Activated B cell treated with CpG ODN at 0.5 μM for 24 hours (primary cell): Measurements from ENCODE around the gene USH1G. TPM values are rescaled to one million over a fixed set of nuclear protein-coding genes. Genes with fewer than 3 reads are reported as not detected.

Experiments used
- ATAC-seq: fragments of 200-7000 bp; cut with Tn5 transposase; one replicate; pipeline ENCODE4 v1.10.0; 2021; ENCODE audit warnings: low read depth, mild to moderate bottlenecking, moderate library complexity
- CTCF ChIA-PET: fragments of 350-600 bp; sonication (Branson Sonifier 250); formaldehyde crosslinking; loops from one replicate; lab custom pipeline; 2021; ENCODE audit warnings: antibody characterized with exemption; lab: Charles Lee
- POLR2A ChIA-PET: fragments of 350-600 bp; sonication (Branson Sonifier 250); formaldehyde crosslinking; loops from one replicate; lab custom pipeline; 2021; ENCODE audit warnings: antibody characterized with exemption; lab: Charles Lee
- DNase-seq: peaks from one replicate; pipeline ENCODE4 v3.0.0; 2022
- H3K27ac Mint-ChIP-seq: one replicate; pipeline ENCODE4 v1.8.0; 2020; ENCODE audit warnings: mixed read lengths
- H3K27me3 Mint-ChIP-seq: one replicate; pipeline ENCODE4 v1.8.0; 2021; ENCODE audit warnings: mixed read lengths
- H3K36me3 Mint-ChIP-seq: one replicate; pipeline ENCODE4 v1.8.0; 2021; ENCODE audit warnings: low read depth, mixed read lengths
- H3K4me1 Mint-ChIP-seq: one replicate; pipeline ENCODE4 v1.8.0; 2021; ENCODE audit warnings: mixed read lengths
- H3K4me3 Mint-ChIP-seq: one replicate; pipeline ENCODE4 v1.8.0; 2020; ENCODE audit warnings: mild to moderate bottlenecking, mixed read lengths
- H3K9me3 Mint-ChIP-seq: one replicate; pipeline ENCODE4 v1.8.0; 2020; ENCODE audit warnings: mixed read lengths
- intact Hi-C: fragments of 100-400 bp; cut with micrococcal nuclease; formaldehyde crosslinking; loops from one replicate; pipeline ENCODE4 v1.15.1; 2024
- total RNA-seq: library from RNA; stranded (reverse); gene quantifications from 2 replicates; pipeline ENCODE4 v1.2.3, GENCODE V29; 2022
- TF ChIP-seq, protein P1 (sequence below): fragments of 200-600 bp; IDR thresholded peaks from one replicate; pipeline ENCODE4 v1.8.0; 2022; ENCODE audit warnings: antibody characterized with exemption, mild to moderate bottlenecking

USH1G gene
- total RNA-seq, 1 donor from 2014 or later, result not detected

DNA sequence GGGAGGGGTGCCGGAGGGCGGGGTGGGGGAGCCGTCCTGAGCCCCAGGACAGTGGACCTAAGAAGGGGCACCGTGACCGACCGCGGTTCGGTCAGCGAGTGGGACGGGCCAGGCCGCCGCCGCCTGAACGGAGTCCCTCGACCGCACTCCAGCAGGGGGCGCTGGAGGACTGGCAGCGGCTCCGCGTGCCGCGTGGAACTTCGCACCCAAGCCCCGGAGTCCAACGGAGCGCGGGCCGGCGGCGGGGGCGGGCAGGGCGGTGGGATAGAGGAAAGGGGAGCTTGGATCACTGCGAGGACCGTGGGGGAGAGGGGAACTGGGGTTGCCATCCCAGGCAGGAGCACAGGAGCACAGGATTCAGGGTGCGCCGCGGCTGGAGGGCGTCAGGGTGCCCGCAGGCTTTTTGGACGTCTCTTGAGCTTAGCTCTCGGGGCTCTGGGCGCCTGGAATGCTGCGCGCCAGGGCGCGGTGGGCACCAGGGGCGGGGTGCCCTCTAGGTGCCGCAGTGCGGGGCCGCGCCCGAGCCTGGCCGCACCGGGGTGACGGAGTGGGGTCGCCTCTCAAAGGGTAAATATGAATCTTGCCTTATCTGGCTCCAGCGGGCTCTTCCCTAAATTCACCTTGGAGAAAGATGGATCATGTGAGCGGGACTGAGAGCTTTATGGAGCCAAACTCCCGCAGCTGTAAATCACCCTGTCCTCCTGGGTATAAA is 639 bp upstream of the USH1G start:
- H3K27ac Mint-ChIP-seq, result no peak overlapping the region
- ATAC-seq (peak; percentile 67), DNase-seq (peak; percentile 68)
- TF ChIP-seq, protein P1, sequence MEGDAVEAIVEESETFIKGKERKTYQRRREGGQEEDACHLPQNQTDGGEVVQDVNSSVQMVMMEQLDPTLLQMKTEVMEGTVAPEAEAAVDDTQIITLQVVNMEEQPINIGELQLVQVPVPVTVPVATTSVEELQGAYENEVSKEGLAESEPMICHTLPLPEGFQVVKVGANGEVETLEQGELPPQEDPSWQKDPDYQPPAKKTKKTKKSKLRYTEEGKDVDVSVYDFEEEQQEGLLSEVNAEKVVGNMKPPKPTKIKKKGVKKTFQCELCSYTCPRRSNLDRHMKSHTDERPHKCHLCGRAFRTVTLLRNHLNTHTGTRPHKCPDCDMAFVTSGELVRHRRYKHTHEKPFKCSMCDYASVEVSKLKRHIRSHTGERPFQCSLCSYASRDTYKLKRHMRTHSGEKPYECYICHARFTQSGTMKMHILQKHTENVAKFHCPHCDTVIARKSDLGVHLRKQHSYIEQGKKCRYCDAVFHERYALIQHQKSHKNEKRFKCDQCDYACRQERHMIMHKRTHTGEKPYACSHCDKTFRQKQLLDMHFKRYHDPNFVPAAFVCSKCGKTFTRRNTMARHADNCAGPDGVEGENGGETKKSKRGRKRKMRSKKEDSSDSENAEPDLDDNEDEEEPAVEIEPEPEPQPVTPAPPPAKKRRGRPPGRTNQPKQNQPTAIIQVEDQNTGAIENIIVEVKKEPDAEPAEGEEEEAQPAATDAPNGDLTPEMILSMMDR, result no peak
- H3K27me3 Mint-ChIP-seq, result peaks cover 57% of the 10 kb centered on the region
- H3K36me3 Mint-ChIP-seq, result no peaks in the 10 kb centered on the region
- no peaks in the 10 kb centered on the region for H3K9me3 Mint-ChIP-seq
- POLR2A ChIA-PET, result interaction anchor here (1.2 kb wide), 1 partner anchor 23 kb away, joined by 3 read pairs; no protein-coding TSS in a partner anchor
- CTCF ChIA-PET, result interaction anchor here (1.1 to 1.7 kb wide), 2 partner anchors 34 to 37 kb away, joined by 4 to 5 read pairs; no protein-coding TSS in a partner anchor
- intact Hi-C loops, result loop anchor here (1.0 to 5.0 kb wide), 2 partner anchors 35 to 284 kb away; partner anchors contain the start of gene NUP85
- peak overlapping the region; percentile 63 for H3K4me3 Mint-ChIP-seq
- H3K4me1 Mint-ChIP-seq, result peaks cover 21% of the 10 kb centered on the region

DNA sequence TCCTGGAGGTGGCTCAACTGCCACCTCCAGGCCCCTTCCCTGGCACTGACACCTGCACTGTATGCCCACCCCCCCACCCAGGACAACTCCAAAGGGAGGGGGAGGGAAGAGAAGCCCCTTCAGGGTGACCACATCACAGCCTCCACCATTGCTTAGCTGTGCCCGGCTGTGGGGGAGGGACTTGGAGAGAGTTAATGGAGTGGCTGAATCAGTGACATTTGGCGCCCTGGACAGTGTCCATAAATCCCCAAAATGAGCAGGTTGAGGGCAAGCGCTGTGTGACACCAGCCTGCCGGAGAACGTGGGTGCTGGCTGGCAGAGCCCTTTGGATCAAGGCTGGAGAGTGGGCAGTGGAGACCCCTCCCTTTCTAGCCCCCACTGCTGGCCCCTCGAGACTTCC is 883 bp downstream of the USH1G start:
- intact Hi-C loops, result loop anchor here (5.0 kb wide), 1 partner anchor 285 kb away; the partner anchor contains the start of gene NUP85
- H3K4me3 Mint-ChIP-seq, result no peak overlapping the region
- DNase-seq (no peak), ATAC-seq (no peak)
- TF ChIP-seq, protein P1, result no peak
- H3K36me3 Mint-ChIP-seq, result no peaks in the 10 kb centered on the region
- ChIA-PET CTCF (no interaction called here), POLR2A (no interaction called here)
- peaks cover 49% of the 10 kb centered on the region for H3K27me3 Mint-ChIP-seq
- H3K27ac Mint-ChIP-seq, result no peak overlapping the region
- no peaks in the 10 kb centered on the region for H3K9me3 Mint-ChIP-seq
- peaks cover 21% of the 10 kb centered on the region for H3K4me1 Mint-ChIP-seq

DNA sequence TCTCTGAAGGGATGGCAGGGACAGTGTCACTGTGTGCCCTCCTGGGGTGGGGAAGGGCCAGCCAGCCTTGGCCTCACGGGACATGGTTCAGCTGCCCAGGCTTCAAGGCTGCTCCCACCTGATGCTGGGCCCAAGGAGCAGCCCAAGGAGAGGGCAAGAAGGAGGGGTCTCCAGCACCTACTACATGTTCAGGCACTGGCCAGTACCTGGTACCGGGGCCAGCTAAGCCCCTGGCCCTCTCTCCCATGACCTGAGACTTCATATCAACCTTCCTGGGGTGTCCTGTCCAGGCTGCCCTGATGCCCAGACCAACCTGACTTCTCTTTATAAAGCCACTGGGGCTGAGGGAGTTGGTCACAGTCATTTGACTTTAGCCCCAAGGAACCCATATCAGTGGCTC is 1.3 kb downstream of the USH1G start:
- POLR2A ChIA-PET, result no interaction called here

DNA sequence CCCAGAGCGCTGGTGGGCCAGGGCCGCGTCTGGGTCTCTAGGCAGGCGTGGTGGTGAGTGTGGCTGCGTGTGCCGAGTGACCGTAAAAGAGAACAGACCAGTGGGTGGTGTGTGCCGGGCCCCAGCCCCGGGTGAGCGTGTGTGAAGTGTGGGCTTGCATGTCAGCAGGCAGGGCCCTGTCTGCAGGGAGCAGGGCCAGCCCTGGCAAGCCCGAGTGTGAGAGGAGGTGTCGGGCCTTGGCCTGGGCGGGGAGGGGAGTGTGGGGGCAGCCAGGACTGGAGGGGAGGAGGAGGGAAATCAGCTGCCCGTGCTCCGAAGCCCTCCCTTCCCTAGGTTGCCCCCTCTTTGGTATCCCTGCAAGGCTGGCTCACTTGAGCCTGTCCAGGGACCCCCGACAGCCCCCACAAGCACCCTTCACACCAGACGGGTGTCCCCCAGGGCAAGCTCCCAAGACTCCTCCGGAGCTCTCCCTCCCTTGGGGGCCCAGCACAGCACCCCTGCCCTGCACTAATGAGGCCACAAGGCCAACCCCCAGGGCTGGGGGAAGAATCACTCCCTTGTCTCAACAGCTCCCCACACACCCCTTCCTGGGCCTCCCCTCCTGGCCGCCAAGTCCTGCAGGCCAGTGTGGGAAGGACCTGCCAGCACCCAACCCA is 1.9 kb downstream of the USH1G start:
- peak overlapping the region; percentile 35 for H3K27ac Mint-ChIP-seq
- peaks cover 53% of the 10 kb centered on the region for H3K27me3 Mint-ChIP-seq
- no peaks in the 10 kb centered on the region for H3K36me3 Mint-ChIP-seq
- CTCF ChIA-PET, result no interaction called here
- peaks cover 21% of the 10 kb centered on the region for H3K4me1 Mint-ChIP-seq
- TF ChIP-seq, protein P1, result no peak
- H3K9me3 Mint-ChIP-seq, result no peaks in the 10 kb centered on the region
- ATAC-seq (no peak), DNase-seq (no peak)
- POLR2A ChIA-PET, result no interaction called here
- H3K4me3 Mint-ChIP-seq, result no peak overlapping the region
- intact Hi-C loops, result loop anchor here (5.0 kb wide), 1 partner anchor 286 kb away; the partner anchor contains the start of gene NUP85

More for the DNA sequence above, 1.3 kb downstream of the USH1G start:
- intact Hi-C loops, result loop anchor here (5.0 kb wide), 1 partner anchor 286 kb away; the partner anchor contains the start of gene NUP85
- H3K9me3 Mint-ChIP-seq, result no peaks in the 10 kb centered on the region
- TF ChIP-seq, protein P1, result no peak
- no peaks in the 10 kb centered on the region for H3K36me3 Mint-ChIP-seq
- peaks cover 21% of the 10 kb centered on the region for H3K4me1 Mint-ChIP-seq
- DNase-seq, result no peak
- CTCF ChIA-PET, result no interaction called here
- no peak overlapping the region for H3K4me3 Mint-ChIP-seq
- no peak for ATAC-seq
- no peak overlapping the region for H3K27ac Mint-ChIP-seq
- peaks cover 52% of the 10 kb centered on the region for H3K27me3 Mint-ChIP-seq

DNA sequence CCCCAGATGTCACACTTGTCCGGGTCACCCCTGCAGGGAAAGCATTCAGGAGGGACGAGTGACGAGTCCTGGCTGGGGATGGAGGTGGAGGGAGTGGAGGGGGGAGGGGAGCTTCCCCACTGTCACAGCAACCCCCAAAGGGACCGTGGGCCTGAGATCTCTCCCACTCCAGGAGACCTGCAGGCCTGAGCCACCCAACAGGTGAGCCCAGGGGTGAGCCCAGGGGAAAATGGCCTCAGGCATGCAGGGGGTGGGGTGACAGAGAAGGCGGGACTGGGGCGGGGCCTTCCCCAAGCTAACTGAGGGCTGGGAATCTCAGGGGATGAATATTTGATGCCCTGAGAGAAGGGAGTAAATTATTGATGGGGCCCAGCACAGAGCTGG is 2.4 kb downstream of the USH1G start:
- ChIA-PET CTCF (no interaction called here), POLR2A (no interaction called here)
- Mint-ChIP-seq H3K27ac (peak overlapping the region; percentile 35), H3K27me3 (peaks cover 52% of the 10 kb centered on the region), H3K9me3 (no peaks in the 10 kb centered on the region), H3K4me3 (no peak overlapping the region), H3K4me1 (peaks cover 21% of the 10 kb centered on the region), H3K36me3 (no peaks in the 10 kb centered on the region)
- ATAC-seq (no peak), DNase-seq (no peak)
- intact Hi-C loops, result loop anchor here (5.0 kb wide), 1 partner anchor 287 kb away; the partner anchor contains the start of gene NUP85
- TF ChIP-seq, protein P1, result no peak
